ENCODE data around the gene CDCA7. TPM values are rescaled to one million over a fixed set of nuclear protein-coding genes. Genes with fewer than 3 reads are reported as not detected.

The CDCA7 gene
- total RNA-seq, 1 experiment from 2014 or later = 48.2 TPM

DNA sequence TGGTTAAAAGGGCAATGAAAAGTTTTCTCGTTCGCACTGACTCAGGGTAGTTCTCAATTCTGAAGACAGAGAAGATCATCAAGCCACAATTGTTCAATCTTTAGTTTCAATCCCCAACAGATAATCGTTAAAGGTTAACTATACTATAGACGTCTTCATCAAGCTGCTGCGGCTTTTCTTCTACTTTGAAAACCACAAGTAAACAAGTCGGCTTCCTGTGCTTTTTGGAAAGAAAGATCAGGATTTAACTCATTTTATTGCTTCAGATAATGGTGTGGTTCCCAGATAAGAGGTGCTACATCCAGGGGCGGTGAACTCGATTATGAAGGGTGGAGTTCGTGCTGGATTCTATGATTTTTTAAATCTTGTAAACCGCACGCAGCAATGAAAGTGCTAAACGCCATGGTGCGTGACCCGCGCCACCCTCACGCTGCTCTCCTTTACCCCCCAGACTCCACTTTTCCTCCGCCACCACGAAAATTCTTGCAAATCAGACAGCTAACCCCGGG is 545 bp upstream of the CDCA7 start:
- TF ChIP-seq, protein P1, sequence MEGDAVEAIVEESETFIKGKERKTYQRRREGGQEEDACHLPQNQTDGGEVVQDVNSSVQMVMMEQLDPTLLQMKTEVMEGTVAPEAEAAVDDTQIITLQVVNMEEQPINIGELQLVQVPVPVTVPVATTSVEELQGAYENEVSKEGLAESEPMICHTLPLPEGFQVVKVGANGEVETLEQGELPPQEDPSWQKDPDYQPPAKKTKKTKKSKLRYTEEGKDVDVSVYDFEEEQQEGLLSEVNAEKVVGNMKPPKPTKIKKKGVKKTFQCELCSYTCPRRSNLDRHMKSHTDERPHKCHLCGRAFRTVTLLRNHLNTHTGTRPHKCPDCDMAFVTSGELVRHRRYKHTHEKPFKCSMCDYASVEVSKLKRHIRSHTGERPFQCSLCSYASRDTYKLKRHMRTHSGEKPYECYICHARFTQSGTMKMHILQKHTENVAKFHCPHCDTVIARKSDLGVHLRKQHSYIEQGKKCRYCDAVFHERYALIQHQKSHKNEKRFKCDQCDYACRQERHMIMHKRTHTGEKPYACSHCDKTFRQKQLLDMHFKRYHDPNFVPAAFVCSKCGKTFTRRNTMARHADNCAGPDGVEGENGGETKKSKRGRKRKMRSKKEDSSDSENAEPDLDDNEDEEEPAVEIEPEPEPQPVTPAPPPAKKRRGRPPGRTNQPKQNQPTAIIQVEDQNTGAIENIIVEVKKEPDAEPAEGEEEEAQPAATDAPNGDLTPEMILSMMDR (IDR thresholded peaks at IDR 0.05; ENCODE audit: unreplicated experiment) = no peak
- BruUV-seq (replicated peaks) = TSS peak; percentile 72
- Mint-ChIP-seq H3K9me3 (ENCODE audit: low read depth, unreplicated experiment) (no peaks in the 10 kb centered on the region), H3K4me1 (ENCODE audit: low read depth, unreplicated experiment) (peaks cover 40% of the 10 kb centered on the region), H3K36me3 (ENCODE audit: insufficient read depth, unreplicated experiment) (peaks cover 25% of the 10 kb centered on the region), H3K4me3 (ENCODE audit: low read depth, unreplicated experiment) (peak overlapping the region; percentile 93), H3K27ac (ENCODE audit: unreplicated experiment) (peak overlapping the region; percentile 80), H3K27me3 (ENCODE audit: unreplicated experiment) (peaks cover 18% of the 10 kb centered on the region)
- no peak for DNase-seq
- CTCF ChIA-PET = interaction anchor here (1.7 kb wide), 1 partner anchor 68 kb away, joined by 6 read pairs; no protein-coding TSS in a partner anchor
- intact Hi-C loops (cut with micrococcal nuclease; ENCODE audit: unreplicated experiment) = loop anchor here (2.0 to 10.0 kb wide), 2 partner anchors 69 to 127 kb away; no protein-coding TSS in a partner anchor

DNA sequence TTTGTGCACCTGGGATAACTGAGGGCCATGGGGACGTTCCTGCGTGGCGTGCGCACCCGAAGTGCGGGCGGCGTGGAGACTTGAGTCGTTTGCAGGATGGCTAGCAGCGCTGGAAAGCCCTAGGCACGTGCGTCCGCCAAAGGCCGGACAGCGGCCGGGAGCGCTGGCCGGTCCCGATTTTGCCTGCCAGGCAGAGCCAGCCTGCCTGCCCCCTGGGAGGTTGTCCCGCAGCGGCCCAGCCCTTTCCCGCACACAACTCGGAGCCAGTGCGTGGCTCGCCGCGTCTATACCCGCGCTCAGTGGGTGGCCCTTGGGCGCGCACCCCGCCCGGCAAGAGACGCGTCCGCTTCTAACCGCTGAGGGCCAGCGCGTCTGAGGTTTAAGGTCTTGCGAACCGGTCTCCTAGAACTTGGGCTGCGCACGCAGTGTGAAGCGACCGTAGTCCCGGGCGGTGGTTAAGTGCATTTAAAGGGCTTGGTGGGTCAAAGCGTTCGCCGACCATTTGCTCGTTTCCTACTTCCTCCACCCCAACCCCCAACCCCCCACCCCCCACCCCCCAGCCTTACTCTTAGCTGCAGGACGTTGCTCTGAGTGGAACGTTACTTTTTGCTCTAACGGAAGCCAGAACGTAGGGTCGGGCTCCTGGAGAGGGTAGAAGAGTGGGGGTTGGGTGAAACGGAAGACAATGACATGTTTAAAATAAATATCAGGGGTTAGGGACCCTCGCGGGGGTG is 627 bp downstream of the CDCA7 start:
- Mint-ChIP-seq H3K27me3 (ENCODE audit: unreplicated experiment) (peaks cover 18% of the 10 kb centered on the region), H3K36me3 (ENCODE audit: insufficient read depth, unreplicated experiment) (peaks cover 31% of the 10 kb centered on the region), H3K4me3 (ENCODE audit: low read depth, unreplicated experiment) (peak overlapping the region; percentile 93), H3K4me1 (ENCODE audit: low read depth, unreplicated experiment) (peaks cover 40% of the 10 kb centered on the region), H3K27ac (ENCODE audit: unreplicated experiment) (peak overlapping the region; percentile 51), H3K9me3 (ENCODE audit: low read depth, unreplicated experiment) (no peaks in the 10 kb centered on the region)
- BruUV-seq (replicated peaks) = no TSS peak
- CTCF ChIA-PET = interaction anchor here (0.6 to 1.7 kb wide), 3 partner anchors 69 to 293 kb away, joined by 4 to 6 read pairs (median 4); no protein-coding TSS in a partner anchor
- peak; percentile 56 for DNase-seq
- intact Hi-C loops (cut with micrococcal nuclease; ENCODE audit: unreplicated experiment) = loop anchor here (2.0 to 10.0 kb wide), 2 partner anchors 70 to 128 kb away; no protein-coding TSS in a partner anchor
- TF ChIP-seq, protein P1 (IDR thresholded peaks at IDR 0.05; ENCODE audit: unreplicated experiment) = no peak

DNA sequence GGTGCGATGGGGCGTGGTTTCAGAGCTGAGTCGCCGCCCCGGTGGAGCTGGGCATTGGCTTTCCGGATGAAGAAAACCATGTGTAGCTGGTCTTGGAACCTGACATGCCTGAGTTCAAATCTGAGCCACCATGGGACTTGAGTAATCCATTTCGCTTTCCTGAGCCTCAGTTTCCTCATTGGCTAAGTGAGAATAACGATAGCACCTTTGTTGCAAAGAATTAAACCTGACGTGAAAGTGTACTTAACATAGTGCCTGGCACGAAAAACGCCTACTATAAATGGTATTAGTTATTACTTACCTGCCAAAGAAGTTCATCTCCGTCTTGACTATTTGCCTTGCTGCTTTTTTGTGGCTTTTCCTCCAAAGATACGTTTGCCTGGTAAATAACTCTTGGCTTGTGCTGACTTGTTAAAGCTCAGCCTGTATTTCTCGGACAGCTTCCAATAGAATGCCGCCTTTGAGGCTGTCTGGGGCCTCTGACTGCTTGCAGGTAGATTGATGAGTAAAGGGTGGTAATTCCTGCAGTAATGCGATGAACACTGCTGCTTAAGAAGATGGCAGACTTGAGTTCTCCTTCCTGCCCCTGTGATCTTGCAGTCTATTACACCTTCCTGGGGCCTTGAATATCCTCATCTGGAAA is 1.3 kb downstream of the CDCA7 start:
- no peaks in the 10 kb centered on the region for H3K9me3 Mint-ChIP-seq (ENCODE audit: low read depth, unreplicated experiment)
- intact Hi-C loops (cut with micrococcal nuclease; ENCODE audit: unreplicated experiment) = loop anchor here (2.0 to 10.0 kb wide), 2 partner anchors 71 to 129 kb away; no protein-coding TSS in a partner anchor
- H3K4me1 Mint-ChIP-seq (ENCODE audit: low read depth, unreplicated experiment) = peaks cover 46% of the 10 kb centered on the region
- peaks cover 37% of the 10 kb centered on the region for H3K36me3 Mint-ChIP-seq (ENCODE audit: insufficient read depth, unreplicated experiment)
- BruUV-seq (replicated peaks) = no TSS peak
- peak overlapping the region; percentile 93 for H3K4me3 Mint-ChIP-seq (ENCODE audit: low read depth, unreplicated experiment)
- DNase-seq = peak; percentile 57
- TF ChIP-seq, protein P1 (IDR thresholded peaks at IDR 0.05; ENCODE audit: unreplicated experiment) = no peak
- CTCF ChIA-PET = interaction anchor here (0.6 kb wide), 2 partner anchors 148 to 292 kb away, joined by 4 read pairs; no protein-coding TSS in a partner anchor
- peaks cover 16% of the 10 kb centered on the region for H3K27me3 Mint-ChIP-seq (ENCODE audit: unreplicated experiment)
- peak overlapping the region; percentile 51 for H3K27ac Mint-ChIP-seq (ENCODE audit: unreplicated experiment)

DNA sequence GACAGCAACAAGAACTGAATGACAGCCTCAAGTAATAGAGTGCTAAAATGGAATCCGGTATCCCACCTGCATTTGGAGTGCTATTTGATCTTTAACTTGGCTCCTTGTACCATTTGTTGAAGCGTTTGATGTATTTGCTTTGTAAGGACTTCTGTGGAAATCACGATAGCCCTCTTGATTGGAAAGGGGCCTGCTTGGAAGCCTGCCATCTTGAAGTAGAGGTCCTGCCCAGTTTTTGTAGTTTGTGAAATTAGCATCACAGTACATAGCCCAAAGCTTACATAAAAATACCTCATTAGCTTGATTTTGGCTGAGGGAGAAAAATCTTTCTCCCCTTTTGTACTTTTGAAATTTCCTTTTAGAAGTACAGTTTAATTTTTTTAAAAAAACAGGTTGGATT is 2.7 kb downstream of the CDCA7 start:
- no peak overlapping the region for H3K4me3 Mint-ChIP-seq (ENCODE audit: low read depth, unreplicated experiment)
- intact Hi-C loops (cut with micrococcal nuclease; ENCODE audit: unreplicated experiment) = loop anchor here (10.0 kb wide), 1 partner anchor 73 kb away; no protein-coding TSS in a partner anchor
- no peaks in the 10 kb centered on the region for H3K9me3 Mint-ChIP-seq (ENCODE audit: low read depth, unreplicated experiment)
- peaks cover 41% of the 10 kb centered on the region for H3K4me1 Mint-ChIP-seq (ENCODE audit: low read depth, unreplicated experiment)
- no peak for DNase-seq
- no TSS peak for BruUV-seq (replicated peaks)
- H3K36me3 Mint-ChIP-seq (ENCODE audit: insufficient read depth, unreplicated experiment) = peaks cover 42% of the 10 kb centered on the region
- CTCF ChIA-PET = interaction anchor here (0.7 kb wide), 1 partner anchor 330 kb away, joined by 3 read pairs; no protein-coding TSS in a partner anchor
- TF ChIP-seq, protein P1 (IDR thresholded peaks at IDR 0.05; ENCODE audit: unreplicated experiment) = no peak
- peaks cover 2% of the 10 kb centered on the region for H3K27me3 Mint-ChIP-seq (ENCODE audit: unreplicated experiment)
- H3K27ac Mint-ChIP-seq (ENCODE audit: unreplicated experiment) = no peak overlapping the region

Data from Calu3 (cell line).